ENCODE measurements around the gene ECEL1.
A peak's percentile ranks its signal among the peaks of the same experiment; 100 is the strongest.

The ECEL1 gene

DNA sequence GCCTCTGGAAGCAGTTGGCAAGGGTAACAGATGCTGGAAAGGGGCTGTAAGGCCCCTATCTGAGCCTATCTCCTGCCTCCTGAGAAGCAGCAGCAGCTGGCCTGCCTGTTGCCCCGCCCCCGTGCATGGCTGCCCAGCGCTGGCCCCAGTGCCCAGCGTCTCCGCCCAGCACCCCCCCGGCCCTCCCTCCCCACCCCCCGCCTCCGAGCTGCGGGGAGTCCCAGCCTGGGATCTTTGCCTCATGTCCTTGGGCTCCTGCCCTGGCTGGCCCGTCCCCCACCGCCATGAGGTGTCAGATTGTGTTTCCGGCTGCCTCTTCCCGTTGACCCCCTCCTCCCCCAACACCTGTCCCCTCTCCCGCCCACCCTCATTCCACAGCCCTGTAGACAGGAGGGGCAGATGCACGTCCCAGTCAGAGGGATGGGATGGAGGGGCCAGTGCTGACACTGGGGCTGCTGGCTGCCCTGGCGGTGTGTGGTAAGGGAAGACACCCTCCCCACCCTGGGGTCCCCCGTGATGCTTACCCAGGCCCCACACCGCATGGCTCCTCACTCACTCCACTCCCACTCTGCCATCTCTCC, 38.2 kb upstream of the ECEL1 start, which contains the start of gene CHRND:
Gene CHRND, plus strand, starts transcription at position 370 of the 581 bp plus-strand sequence. Its CDS starts 56 bp downstream, at position 426.
- Histone ChIP-seq H3K9me3 (ENCODE audit: insufficient read depth, low read length) (no peaks in the 10 kb centered on the region), H3K27me3 (ENCODE audit: insufficient read depth, insufficient read length) (peaks cover 59% of the 10 kb centered on the region), H3K36me3 (ENCODE audit: insufficient read depth, insufficient read length, low read length) (no peaks in the 10 kb centered on the region), H3K4me1 (ENCODE audit: insufficient read depth, insufficient read length) (peaks cover 19% of the 10 kb centered on the region), H3K4me3 (ENCODE audit: insufficient read length, low read depth) (no peak within 1 kb of the TSS), H3K9ac (ENCODE audit: insufficient read length, low read depth) (no peak within 1 kb of the TSS)
- DNase-seq (ENCODE audit: low read depth, low spot score): no peak
- TF ChIP-seq YY1 (IDR thresholded peaks at IDR 0.05; ENCODE audit: insufficient read depth, insufficient read length) (no peak), ZNF274 (IDR thresholded peaks at IDR 0.05; ENCODE audit: low read depth, low read length) (no peak), SUZ12 (IDR thresholded peaks at IDR 0.05; ENCODE audit: extremely low read depth, insufficient read depth, insufficient read length) (no peak)

DNA sequence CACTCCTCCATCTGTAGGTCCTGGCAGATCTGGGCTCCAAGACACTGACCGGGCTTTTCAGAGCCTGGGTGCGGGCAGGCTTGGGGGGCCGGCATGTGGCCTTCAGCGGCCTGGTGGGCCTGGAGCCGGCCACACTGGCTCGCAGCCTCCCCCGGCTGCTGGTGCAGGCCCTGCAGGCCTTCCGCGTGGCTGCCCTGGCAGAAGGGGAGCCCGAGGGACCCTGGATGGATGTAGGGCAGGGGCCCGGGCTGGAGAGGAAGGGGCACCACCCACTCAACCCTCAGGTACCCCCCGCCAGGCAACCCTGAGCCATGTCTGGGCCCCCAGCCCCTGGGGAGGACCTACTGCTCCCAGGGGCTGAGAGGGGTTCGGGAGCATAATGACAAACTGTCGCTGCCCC, 37.6 kb upstream of the ECEL1 start:
- no peak for DNase-seq (ENCODE audit: low read depth, low spot score)
- no peaks in the 10 kb centered on the region for H3K36me3 ChIP-seq (ENCODE audit: insufficient read depth, insufficient read length, low read length)
- H3K9ac ChIP-seq (ENCODE audit: insufficient read length, low read depth): no peak overlapping the region
- no peak overlapping the region for H3K4me3 ChIP-seq (ENCODE audit: insufficient read length, low read depth)
- peaks cover 23% of the 10 kb centered on the region for H3K4me1 ChIP-seq (ENCODE audit: insufficient read depth, insufficient read length)
- TF ChIP-seq SUZ12 (IDR thresholded peaks at IDR 0.05; ENCODE audit: extremely low read depth, insufficient read depth, insufficient read length) (no peak), YY1 (IDR thresholded peaks at IDR 0.05; ENCODE audit: insufficient read depth, insufficient read length) (no peak)
- peaks cover 64% of the 10 kb centered on the region for H3K27me3 ChIP-seq (ENCODE audit: insufficient read depth, insufficient read length)
- H3K9me3 ChIP-seq (ENCODE audit: insufficient read depth, low read length): no peaks in the 10 kb centered on the region

DNA sequence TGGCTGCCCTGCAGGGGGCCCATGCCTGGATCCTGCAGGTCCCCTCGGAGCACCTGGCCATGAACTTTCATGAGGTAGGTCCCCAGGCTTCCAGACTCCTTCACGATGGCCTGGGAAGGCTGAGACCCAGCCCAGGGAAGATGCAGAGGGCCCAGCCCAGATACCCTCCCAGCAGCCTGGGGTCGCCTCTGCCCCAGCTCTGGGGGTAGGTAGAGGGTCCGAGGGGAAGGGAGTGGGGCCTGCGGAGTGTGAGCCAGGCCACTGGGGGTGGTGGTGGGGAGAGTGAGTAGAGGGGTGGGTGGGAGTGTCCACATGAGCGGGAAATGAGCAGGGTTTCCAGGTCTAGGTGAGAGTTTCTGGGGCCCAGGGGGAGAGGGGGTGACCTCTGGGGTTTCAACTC, 37.1 kb upstream of the ECEL1 start:
- Histone ChIP-seq H3K27me3 (ENCODE audit: insufficient read depth, insufficient read length) (peaks cover 63% of the 10 kb centered on the region), H3K36me3 (ENCODE audit: insufficient read depth, insufficient read length, low read length) (no peaks in the 10 kb centered on the region), H3K4me1 (ENCODE audit: insufficient read depth, insufficient read length) (peaks cover 23% of the 10 kb centered on the region), H3K9ac (ENCODE audit: insufficient read length, low read depth) (no peak overlapping the region), H3K9me3 (ENCODE audit: insufficient read depth, low read length) (no peaks in the 10 kb centered on the region), H3K4me3 (ENCODE audit: insufficient read length, low read depth) (no peak overlapping the region)
- TF ChIP-seq ZNF274 (IDR thresholded peaks at IDR 0.05; ENCODE audit: low read depth, low read length) (no peak), SUZ12 (IDR thresholded peaks at IDR 0.05; ENCODE audit: extremely low read depth, insufficient read depth, insufficient read length) (no peak), YY1 (IDR thresholded peaks at IDR 0.05; ENCODE audit: insufficient read depth, insufficient read length) (no peak)
- DNase-seq (ENCODE audit: low read depth, low spot score): no peak

DNA sequence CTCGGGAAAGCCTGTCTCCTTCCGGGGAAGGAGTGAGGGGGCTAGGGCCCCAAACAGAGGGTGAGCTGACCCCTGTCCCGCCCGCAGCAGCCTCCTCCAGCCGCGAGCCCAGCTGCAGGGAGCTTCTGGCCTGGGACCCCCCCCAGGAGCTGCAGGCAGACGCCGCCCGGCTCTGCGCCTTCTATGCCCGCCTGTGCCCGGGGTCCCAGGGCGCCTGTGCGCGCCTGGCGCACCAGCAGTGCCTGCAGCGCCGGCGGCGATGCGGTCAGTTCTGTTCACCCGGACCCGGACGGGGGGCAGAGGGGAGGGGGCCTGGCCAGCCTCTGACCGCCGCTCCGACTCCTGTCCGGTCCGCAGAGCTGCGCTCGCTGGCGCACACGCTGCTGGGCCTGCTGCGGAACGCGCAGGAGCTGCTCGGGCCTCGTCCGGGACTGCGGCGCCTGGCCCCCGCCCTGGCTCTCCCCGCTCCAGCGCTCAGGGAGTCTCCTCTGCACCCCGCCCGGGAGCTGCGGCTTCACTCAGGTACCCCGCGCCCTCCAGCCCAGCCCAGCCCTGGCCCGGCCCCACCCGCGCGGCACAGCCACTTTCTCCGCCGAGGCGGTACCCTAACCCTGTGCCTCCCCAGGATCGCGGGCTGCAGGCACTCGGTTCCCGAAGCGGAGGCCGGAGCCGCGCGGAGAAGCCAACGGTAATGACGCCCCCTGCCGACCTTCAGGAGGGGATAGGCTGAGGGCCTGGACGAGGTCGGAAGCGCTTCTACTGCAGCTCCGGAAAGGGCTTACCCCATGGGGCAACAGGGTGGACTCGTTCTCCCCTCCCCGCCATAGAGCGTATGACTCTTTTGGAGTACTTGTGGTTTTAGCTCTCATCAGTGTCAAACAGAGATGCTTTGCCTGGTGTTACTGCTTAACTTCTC, 36.3 kb upstream of the ECEL1 start:
- Histone ChIP-seq H3K4me3 (ENCODE audit: insufficient read length, low read depth) (peak overlapping the region; percentile 43), H3K27me3 (ENCODE audit: insufficient read depth, insufficient read length) (peaks cover 60% of the 10 kb centered on the region), H3K9me3 (ENCODE audit: insufficient read depth, low read length) (no peaks in the 10 kb centered on the region), H3K4me1 (ENCODE audit: insufficient read depth, insufficient read length) (peaks cover 24% of the 10 kb centered on the region), H3K9ac (ENCODE audit: insufficient read length, low read depth) (peak overlapping the region; percentile 82), H3K36me3 (ENCODE audit: insufficient read depth, insufficient read length, low read length) (no peaks in the 10 kb centered on the region)
- peak; percentile 82 for DNase-seq (ENCODE audit: low read depth, low spot score)
- no peak for TF ChIP-seq ZNF274 (IDR thresholded peaks at IDR 0.05; ENCODE audit: low read depth, low read length)

DNA sequence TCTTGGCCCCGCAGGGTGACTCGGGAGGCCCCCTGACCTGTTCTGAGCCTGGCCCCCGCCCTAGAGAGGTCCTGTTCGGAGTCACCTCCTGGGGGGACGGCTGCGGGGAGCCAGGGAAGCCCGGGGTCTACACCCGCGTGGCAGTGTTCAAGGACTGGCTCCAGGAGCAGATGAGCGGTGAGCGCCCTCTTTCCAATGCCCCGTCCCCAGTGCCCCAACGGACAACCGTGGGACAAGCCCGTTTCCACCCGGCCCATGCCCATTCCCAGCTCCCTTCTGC, 35.7 kb upstream of the ECEL1 start:
- TF ChIP-seq YY1 (IDR thresholded peaks at IDR 0.05; ENCODE audit: insufficient read depth, insufficient read length) (no peak), SUZ12 (IDR thresholded peaks at IDR 0.05; ENCODE audit: extremely low read depth, insufficient read depth, insufficient read length) (no peak), ZNF274 (IDR thresholded peaks at IDR 0.05; ENCODE audit: low read depth, low read length) (no peak)
- Histone ChIP-seq H3K9me3 (ENCODE audit: insufficient read depth, low read length) (no peaks in the 10 kb centered on the region), H3K27me3 (ENCODE audit: insufficient read depth, insufficient read length) (peaks cover 54% of the 10 kb centered on the region), H3K36me3 (ENCODE audit: insufficient read depth, insufficient read length, low read length) (no peaks in the 10 kb centered on the region), H3K4me3 (ENCODE audit: insufficient read length, low read depth) (peak overlapping the region; percentile 43), H3K9ac (ENCODE audit: insufficient read length, low read depth) (peak overlapping the region; percentile 82), H3K4me1 (ENCODE audit: insufficient read depth, insufficient read length) (peaks cover 26% of the 10 kb centered on the region)
- no peak for DNase-seq (ENCODE audit: low read depth, low spot score)

DNA sequence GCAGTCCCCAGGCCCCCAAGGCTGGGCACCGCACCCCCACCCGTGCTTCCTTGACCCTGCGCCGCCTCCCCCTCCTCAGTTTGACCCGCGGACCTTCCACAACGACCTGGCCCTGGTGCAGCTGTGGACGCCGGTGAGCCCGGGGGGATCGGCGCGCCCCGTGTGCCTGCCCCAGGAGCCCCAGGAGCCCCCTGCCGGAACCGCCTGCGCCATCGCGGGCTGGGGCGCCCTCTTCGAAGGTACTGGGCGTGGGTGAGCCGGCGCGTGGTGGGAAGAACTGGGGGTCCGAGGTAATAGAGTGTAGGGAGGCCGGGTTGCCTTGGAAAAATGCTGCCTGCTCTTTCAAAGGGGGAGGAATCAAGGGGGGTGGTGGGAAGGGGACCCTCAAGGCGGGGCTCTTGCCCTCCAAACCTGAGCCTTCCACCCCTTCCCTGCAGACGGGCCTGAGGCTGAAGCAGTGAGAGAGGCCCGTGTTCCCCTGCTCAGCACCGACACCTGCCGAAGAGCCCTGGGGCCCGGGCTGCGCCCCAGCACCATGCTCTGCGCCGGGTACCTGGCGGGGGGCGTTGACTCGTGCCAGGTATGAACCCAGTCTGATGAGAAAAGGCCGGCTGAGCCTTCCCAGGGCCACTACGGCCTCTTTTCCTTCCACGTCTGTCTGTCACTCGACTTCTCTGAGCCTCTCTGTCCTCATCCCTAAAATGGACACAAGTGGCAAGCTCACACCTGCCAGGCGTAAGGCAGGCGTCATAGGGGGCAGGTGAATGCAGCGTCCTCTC, 35.2 kb upstream of the ECEL1 start:
- TF ChIP-seq ZNF274 (IDR thresholded peaks at IDR 0.05; ENCODE audit: low read depth, low read length) (no peak), YY1 (IDR thresholded peaks at IDR 0.05; ENCODE audit: insufficient read depth, insufficient read length) (no peak), SUZ12 (IDR thresholded peaks at IDR 0.05; ENCODE audit: extremely low read depth, insufficient read depth, insufficient read length) (peak; percentile 59)
- DNase-seq (ENCODE audit: low read depth, low spot score): no peak
- H3K27me3 ChIP-seq (ENCODE audit: insufficient read depth, insufficient read length): peaks cover 54% of the 10 kb centered on the region

More for the DNA sequence above, 35.2 kb upstream of the ECEL1 start:
- peaks cover 24% of the 10 kb centered on the region for H3K4me1 ChIP-seq (ENCODE audit: insufficient read depth, insufficient read length)
- no peaks in the 10 kb centered on the region for H3K36me3 ChIP-seq (ENCODE audit: insufficient read depth, insufficient read length, low read length)
- no peak overlapping the region for H3K4me3 ChIP-seq (ENCODE audit: insufficient read length, low read depth)
- no peak overlapping the region for H3K9ac ChIP-seq (ENCODE audit: insufficient read length, low read depth)
- no peaks in the 10 kb centered on the region for H3K9me3 ChIP-seq (ENCODE audit: insufficient read depth, low read length)

All from NT2/D1 (cell line).